ENCODE results near the gene KLF13. TPM values are rescaled to one million over a fixed set of nuclear protein-coding genes. Genes with fewer than 3 reads are reported as not detected.

KLF13 gene
- total RNA-seq = 129 and 137 TPM in 2 replicates

DNA sequence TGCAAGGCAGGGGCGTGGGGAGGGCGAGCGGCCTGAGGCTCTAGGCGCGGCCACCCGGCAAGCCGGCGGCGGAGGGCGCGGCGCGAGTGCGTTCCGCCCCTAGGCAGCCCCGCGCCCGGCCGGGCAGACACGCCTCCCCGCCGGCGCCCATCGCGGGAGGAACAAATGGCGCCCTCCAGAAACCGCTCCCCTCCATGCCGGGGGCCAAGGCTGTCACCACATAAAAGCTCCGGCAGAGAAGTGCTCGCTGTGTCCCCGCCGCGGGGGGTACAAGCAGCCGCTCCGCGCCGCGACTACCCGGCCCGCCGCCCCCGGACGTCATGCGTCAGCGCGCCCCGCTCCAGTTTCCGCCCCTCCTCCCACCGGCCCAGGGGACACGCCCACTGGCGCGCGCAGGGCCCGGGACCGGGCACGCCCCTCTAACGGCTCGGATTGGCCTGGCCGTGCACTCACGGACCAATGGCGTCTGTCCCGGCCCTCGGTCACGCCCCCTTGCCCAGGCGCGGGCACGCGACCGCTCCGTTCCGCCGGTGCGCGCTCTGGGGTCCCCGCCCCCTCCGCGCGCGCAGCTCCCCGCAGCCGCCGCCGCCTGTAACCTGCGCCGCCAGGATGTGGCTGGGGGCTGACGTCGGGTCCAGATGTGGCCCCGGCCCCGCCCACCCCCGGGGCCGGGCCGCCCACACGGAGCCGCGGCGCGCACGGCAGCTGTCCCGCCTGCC lies at the start of gene KLF13:
Gene KLF13 (plus strand): TSS at position 680 of the 719 bp plus-strand sequence. CDS start 378 bp downstream, outside the sequence.
- H3K27ac Mint-ChIP-seq = peak within 1 kb of the TSS; percentile 79
- H3K27me3 Mint-ChIP-seq (ENCODE audit: insufficient read depth) = no peaks in the 10 kb centered on the region
- peak; percentile 100 for DNase-seq (ENCODE audit: low spot score)
- intact Hi-C loops (cut with micrococcal nuclease) = loop anchor here (1.0 to 10.0 kb wide), 9 partner anchors 24 to 422 kb away; partner anchors contain the start of genes FAN1 and MTMR10
- peaks cover 66% of the 10 kb centered on the region for H3K4me1 Mint-ChIP-seq (ENCODE audit: low read depth)
- H3K4me3 Mint-ChIP-seq = peak within 1 kb of the TSS; percentile 77
- H3K36me3 Mint-ChIP-seq (ENCODE audit: low read depth) = peaks cover 26% of the 10 kb centered on the region
- peaks cover 3% of the 10 kb centered on the region for H3K9me3 Mint-ChIP-seq

DNA sequence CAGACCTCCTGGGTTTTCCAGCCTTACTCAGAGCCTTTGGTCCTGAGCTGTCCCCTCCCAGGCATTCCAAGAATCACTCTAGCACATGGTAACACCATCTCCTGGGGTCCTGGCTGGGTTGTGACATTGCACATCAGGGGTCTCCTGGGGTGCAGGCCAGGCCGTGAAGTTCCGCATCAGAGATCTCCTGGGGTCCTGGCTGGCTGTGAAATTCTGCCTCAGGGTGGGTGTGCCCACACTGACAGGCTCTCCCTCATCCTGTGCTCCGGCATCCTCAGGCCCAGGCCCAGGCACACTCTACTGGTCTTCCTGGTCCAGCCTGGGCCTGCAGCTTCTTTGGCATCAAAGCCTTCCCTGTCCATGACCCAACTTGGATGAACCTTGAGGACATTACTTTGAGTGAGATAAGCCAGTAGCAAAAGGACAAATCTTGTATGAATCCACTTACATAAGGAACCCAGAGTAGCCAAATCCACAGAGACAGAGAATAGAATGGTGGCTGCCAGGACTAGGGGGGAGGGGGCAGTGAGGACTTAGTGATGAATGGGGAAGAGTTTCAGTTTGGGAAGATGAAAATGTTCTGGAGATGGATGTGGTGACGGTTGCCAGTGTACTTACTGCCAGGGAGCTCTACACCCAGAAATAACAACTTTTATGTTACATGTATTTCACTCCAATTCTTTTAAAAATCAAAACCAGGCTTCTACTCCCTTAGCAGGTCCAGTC lies 49.1 kb upstream of the KLF13 start:
- Mint-ChIP-seq H3K9me3 (no peaks in the 10 kb centered on the region), H3K27ac (no peak overlapping the region), H3K36me3 (ENCODE audit: low read depth) (no peaks in the 10 kb centered on the region), H3K4me1 (ENCODE audit: low read depth) (peaks cover 17% of the 10 kb centered on the region), H3K4me3 (no peak overlapping the region), H3K27me3 (ENCODE audit: insufficient read depth) (peaks cover 5% of the 10 kb centered on the region)
- no peak for DNase-seq (ENCODE audit: low spot score)
- intact Hi-C loops (cut with micrococcal nuclease) = no loop called here

DNA sequence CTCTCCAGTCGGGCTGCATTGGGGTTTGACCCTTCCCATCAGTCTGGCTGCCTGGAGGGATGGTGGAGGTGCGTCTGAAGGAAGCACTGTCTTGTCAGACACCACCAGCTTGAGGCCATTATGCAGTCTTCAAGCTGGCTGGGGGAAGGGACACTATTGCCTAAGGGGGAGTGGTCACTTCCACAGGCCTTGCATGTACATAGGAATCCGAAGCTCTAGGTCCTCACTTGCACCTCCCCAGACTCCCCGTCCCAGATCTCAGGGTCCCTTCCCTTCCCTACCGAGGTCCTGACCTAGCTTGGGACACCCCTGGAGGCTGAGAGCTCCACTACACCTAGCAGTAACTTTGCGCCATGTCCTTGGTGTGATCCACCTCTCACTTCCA lies 48.6 kb upstream of the KLF13 start:
- Mint-ChIP-seq H3K36me3 (ENCODE audit: low read depth) (no peaks in the 10 kb centered on the region), H3K9me3 (no peaks in the 10 kb centered on the region), H3K4me1 (ENCODE audit: low read depth) (peaks cover 17% of the 10 kb centered on the region), H3K4me3 (no peak overlapping the region), H3K27ac (no peak overlapping the region), H3K27me3 (ENCODE audit: insufficient read depth) (peaks cover 5% of the 10 kb centered on the region)
- intact Hi-C loops (cut with micrococcal nuclease) = no loop called here
- no peak for DNase-seq (ENCODE audit: low spot score)

DNA sequence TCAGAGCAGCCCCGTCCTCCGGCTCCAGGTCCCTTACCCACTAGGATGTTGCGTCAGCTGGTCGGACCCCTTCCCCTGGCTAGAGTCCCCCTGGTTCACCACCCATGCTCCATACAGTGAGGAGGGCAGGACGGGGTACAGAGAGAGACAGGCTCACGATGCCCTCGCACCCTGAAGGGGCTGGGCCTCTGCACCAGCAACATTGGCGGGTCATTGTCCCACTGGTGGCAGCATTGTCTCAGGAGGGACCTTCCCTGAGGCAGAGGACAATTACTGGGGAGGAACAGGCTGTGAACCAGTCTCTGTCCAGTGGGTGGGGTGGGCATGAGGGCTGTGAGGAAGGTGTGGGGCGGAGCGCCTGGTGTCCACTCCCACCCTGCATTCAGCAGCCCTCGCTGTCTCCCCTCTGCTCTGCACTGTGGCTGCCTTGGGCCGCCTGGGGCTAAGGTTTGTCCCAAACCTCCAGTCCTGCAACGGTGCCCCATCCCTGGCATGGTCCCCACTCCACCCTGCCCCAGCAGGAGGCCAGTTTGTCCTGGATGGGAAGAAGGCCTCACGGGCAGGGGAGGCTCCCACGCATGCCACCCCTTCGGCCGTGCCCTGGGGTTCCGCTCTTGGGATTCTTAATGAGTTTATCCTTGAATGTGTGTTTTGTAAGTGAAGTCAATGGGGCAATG lies 48.0 kb upstream of the KLF13 start:
- DNase-seq (ENCODE audit: low spot score) = no peak
- Mint-ChIP-seq H3K27me3 (ENCODE audit: insufficient read depth) (peaks cover 10% of the 10 kb centered on the region), H3K36me3 (ENCODE audit: low read depth) (no peaks in the 10 kb centered on the region), H3K4me1 (ENCODE audit: low read depth) (peaks cover 17% of the 10 kb centered on the region), H3K9me3 (no peaks in the 10 kb centered on the region), H3K4me3 (no peak overlapping the region), H3K27ac (no peak overlapping the region)
- intact Hi-C loops (cut with micrococcal nuclease) = no loop called here

DNA sequence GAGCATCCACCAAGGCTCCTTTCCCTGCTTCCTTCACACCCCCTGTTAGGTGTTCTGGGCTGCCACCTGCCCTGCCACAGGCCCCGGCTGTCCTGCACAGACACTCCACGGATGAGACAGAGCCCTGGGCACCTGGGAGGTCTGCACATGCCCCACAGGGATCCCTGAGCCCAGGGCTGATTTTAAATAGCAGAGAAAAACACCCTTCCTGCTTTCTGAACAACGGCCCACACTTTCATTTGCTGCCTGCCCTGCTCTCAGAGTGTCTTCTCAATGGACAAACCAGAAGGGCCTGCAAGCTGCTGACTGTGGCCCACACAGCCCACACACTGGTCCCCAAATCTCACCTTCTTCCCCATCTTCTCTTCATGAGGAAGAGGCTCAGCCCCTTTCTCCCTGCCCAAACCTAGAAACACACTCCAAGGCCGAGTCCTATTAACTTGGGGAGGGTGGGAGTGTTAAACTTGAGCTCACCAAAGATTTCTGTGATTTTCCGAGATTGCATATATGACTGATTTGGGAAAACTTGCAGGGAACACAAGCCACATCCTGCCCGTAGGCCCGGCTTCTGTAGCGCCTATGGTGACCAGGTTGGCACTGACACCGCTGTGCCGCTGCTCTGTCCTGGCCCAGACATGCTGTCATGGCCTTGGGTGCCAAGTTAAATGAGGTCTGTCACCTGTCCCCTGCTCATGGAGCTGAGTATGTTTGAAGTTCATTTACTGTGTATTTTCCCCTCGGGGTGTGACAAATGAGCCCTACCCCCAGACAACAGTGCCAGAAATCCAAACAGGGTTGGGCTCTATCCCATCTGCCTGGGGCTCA lies 47.2 kb upstream of the KLF13 start:
- intact Hi-C loops (cut with micrococcal nuclease) = no loop called here
- H3K9me3 Mint-ChIP-seq = no peaks in the 10 kb centered on the region
- no peak for DNase-seq (ENCODE audit: low spot score)
- H3K36me3 Mint-ChIP-seq (ENCODE audit: low read depth) = no peaks in the 10 kb centered on the region
- H3K4me3 Mint-ChIP-seq = no peak overlapping the region
- H3K27me3 Mint-ChIP-seq (ENCODE audit: insufficient read depth) = peaks cover 13% of the 10 kb centered on the region
- H3K4me1 Mint-ChIP-seq (ENCODE audit: low read depth) = peaks cover 15% of the 10 kb centered on the region
- no peak overlapping the region for H3K27ac Mint-ChIP-seq

DNA sequence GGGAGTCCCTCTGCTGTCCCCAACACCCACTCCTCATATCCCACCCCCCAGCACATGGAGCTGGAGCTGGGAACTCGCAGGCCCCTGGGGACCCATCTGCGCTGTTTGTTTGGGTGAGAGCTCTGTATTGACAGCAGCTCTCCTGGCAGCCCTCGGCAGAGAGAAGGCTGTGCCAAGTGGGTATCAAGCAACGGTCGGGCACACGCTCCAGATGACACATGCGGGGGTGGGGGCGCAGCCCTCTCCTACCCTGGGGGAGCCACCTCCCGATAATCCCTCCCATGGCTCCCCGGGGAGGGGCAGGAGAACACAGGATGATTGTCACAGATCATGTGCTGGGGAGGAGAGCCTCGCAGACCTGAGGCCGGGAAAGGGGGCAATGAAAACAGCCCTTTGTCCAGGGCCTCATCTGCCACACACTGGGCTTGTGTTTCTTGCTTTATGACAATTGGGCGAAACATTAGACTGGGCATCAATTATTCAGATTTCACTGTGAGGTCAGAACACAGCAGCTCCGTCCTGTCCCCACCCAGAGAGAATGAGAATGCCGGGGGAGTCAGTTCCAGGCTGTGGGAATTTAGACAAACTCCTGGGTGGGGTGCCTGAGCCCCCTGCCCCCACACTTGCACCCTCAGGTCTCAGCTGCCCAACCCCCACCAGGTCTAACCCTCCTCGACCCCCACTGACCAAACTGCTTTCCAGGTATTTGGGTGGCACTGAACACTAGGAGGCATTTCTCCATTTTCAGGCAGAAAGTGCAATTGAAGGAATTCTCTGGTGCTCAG lies 46.4 kb upstream of the KLF13 start:
- DNase-seq (ENCODE audit: low spot score) = no peak
- intact Hi-C loops (cut with micrococcal nuclease) = no loop called here
- no peak overlapping the region for H3K27ac Mint-ChIP-seq
- peaks cover 16% of the 10 kb centered on the region for H3K27me3 Mint-ChIP-seq (ENCODE audit: insufficient read depth)
- peaks cover 9% of the 10 kb centered on the region for H3K4me1 Mint-ChIP-seq (ENCODE audit: low read depth)
- no peaks in the 10 kb centered on the region for H3K36me3 Mint-ChIP-seq (ENCODE audit: low read depth)
- H3K4me3 Mint-ChIP-seq = no peak overlapping the region
- no peaks in the 10 kb centered on the region for H3K9me3 Mint-ChIP-seq

DNA sequence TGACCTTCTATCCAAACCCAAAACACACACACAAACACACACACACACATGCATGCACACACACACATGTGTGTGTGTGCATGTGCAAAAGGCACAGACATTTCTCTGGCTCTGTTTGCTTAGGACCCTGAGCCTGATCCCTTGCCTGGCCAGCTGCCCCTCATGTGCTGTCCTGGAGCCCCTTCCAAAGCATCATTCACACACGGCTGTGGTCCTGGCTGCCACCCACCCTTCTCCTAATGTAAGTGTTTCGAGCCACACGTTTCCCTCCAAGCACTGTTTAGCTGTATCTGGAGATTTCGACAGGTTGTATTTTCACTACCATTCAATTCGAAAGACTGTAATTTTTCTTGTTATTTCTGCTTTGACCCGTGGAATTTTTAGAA lies 45.8 kb upstream of the KLF13 start:
- Mint-ChIP-seq H3K9me3 (no peaks in the 10 kb centered on the region), H3K4me3 (no peak overlapping the region), H3K27ac (no peak overlapping the region), H3K4me1 (ENCODE audit: low read depth) (peaks cover 13% of the 10 kb centered on the region), H3K36me3 (ENCODE audit: low read depth) (no peaks in the 10 kb centered on the region), H3K27me3 (ENCODE audit: insufficient read depth) (peaks cover 16% of the 10 kb centered on the region)
- intact Hi-C loops (cut with micrococcal nuclease) = no loop called here
- no peak for DNase-seq (ENCODE audit: low spot score)

DNA sequence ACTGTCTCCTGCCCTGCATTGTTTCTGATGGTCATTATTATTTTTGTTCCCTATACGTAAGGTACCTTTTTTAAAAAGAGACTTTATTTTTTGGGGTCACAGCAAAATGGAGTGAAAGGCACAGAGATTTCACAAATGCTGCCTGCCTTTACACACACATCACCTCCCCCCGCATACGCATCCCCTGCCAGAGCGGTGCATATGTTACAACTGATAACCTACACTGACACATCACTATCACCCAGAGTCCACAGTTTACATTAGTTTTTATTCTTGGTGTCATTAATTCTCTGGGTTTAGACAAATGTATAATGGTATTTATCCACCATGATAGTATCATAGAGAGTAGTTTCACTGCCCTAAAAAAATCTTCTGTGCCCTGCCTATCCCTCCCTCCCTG lies 43.6 kb upstream of the KLF13 start:
- no peak overlapping the region for H3K27ac Mint-ChIP-seq
- intact Hi-C loops (cut with micrococcal nuclease) = no loop called here
- peaks cover 18% of the 10 kb centered on the region for H3K4me1 Mint-ChIP-seq (ENCODE audit: low read depth)
- H3K36me3 Mint-ChIP-seq (ENCODE audit: low read depth) = peaks cover 6% of the 10 kb centered on the region
- H3K4me3 Mint-ChIP-seq = no peak overlapping the region
- H3K9me3 Mint-ChIP-seq = peaks cover 8% of the 10 kb centered on the region
- no peak for DNase-seq (ENCODE audit: low spot score)
- peaks cover 26% of the 10 kb centered on the region for H3K27me3 Mint-ChIP-seq (ENCODE audit: insufficient read depth)

DNA sequence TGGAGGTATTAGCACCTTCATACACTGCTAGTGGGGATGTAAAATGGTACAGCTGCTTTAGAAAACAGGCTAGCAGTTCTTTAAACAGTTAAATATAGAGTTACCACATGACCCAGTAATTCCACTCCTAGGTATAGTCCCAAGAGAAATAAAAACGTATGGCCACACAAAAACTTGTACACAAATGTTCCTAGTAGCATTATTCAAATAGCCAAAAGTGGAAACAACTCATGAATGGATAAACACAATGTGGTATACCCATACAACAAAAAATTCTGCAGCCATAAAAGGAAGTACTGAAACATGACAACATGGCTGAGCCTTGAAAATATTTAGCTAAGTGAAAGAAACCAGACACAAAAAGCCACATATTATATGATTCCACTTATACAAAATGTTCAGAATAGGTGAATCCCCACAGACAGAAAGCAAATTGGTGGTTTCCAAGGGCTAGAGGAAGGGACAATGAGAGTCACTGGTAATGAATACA lies 40.8 kb upstream of the KLF13 start:
- H3K27ac Mint-ChIP-seq = no peak overlapping the region
- intact Hi-C loops (cut with micrococcal nuclease) = no loop called here
- H3K4me3 Mint-ChIP-seq = no peak overlapping the region
- H3K4me1 Mint-ChIP-seq (ENCODE audit: low read depth) = peaks cover 9% of the 10 kb centered on the region
- H3K27me3 Mint-ChIP-seq (ENCODE audit: insufficient read depth) = peaks cover 44% of the 10 kb centered on the region
- peaks cover 10% of the 10 kb centered on the region for H3K9me3 Mint-ChIP-seq
- H3K36me3 Mint-ChIP-seq (ENCODE audit: low read depth) = peaks cover 6% of the 10 kb centered on the region
- no peak for DNase-seq (ENCODE audit: low spot score)

DNA sequence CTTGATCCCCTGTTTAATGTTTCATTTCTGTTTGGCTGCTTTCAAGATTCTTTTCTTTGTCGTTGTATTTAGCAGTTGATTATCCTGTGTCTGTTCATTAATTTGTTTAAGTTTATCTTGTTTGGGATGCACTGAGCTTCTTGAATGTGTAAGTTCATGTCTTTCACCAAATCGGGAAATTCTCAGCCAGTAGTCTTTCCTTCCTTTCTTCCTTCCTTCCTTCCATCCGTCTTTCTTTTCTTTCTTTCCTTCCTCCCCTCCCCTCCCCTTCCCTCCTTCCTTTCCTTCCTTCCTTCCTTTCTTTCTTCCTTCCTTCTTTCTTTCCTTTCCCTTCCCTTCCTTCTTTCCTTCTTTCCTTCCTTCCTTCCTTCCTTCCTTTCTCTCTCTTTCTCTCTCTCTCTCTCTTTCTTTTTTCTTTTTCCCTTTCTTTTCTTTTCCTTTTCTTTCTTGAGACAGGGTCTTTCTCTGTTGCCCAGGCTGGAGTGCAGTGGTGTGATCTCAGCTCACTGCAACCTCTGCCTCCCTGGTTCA lies 35.5 kb upstream of the KLF13 start:
- Mint-ChIP-seq H3K27ac (no peak overlapping the region), H3K4me3 (no peak overlapping the region), H3K4me1 (ENCODE audit: low read depth) (peaks cover 15% of the 10 kb centered on the region), H3K9me3 (peaks cover 10% of the 10 kb centered on the region), H3K27me3 (ENCODE audit: insufficient read depth) (peaks cover 59% of the 10 kb centered on the region), H3K36me3 (ENCODE audit: low read depth) (peaks cover 4% of the 10 kb centered on the region)
- DNase-seq (ENCODE audit: low spot score) = no peak
- intact Hi-C loops (cut with micrococcal nuclease) = no loop called here

DNA sequence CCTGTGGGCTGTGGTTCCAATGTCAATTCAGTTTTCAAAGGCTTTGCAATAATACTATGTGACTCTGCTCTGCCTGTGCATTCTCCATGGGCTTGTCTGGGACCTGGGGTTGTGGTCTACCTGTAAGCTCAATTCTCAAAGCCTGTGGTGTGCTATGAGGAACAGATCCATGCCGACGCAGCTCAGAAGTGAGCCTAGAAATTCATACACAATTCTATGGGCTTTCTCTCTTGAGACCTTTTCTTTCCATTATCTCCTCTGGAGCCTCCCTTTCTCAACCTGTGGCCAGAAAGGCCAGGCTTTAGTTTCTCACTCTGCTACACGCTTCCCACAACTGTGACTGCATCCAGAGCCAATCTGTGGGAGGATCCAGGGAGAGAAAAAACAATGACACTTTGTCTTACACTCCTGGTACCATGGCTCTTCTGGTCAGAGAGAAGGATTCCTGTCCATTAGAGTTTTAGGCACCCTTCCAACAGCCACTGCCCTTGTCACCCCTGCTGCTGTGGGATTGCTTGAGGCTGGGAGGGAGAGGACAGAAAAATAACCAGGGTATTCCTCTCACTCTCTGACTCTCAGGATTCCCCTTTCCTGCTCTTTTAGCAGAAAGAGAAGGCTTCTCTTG lies 34.1 kb upstream of the KLF13 start:
- Mint-ChIP-seq H3K4me1 (ENCODE audit: low read depth) (peaks cover 13% of the 10 kb centered on the region), H3K36me3 (ENCODE audit: low read depth) (no peaks in the 10 kb centered on the region), H3K27me3 (ENCODE audit: insufficient read depth) (peaks cover 59% of the 10 kb centered on the region), H3K27ac (no peak overlapping the region), H3K4me3 (no peak overlapping the region), H3K9me3 (peaks cover 5% of the 10 kb centered on the region)
- intact Hi-C loops (cut with micrococcal nuclease) = no loop called here
- no peak for DNase-seq (ENCODE audit: low spot score)
